ENCODE data around the gene DYDC1. TPM values are rescaled to one million over a fixed set of nuclear protein-coding genes. Genes with fewer than 3 reads are reported as not detected.

Gene DYDC1
- total RNA-seq, 1 donor from 2014 or later, result not detected

- H3K36me3 Mint-ChIP-seq (ENCODE audit: insufficient read depth), result no peaks in the 10 kb centered on the region
- peaks cover 2% of the 10 kb centered on the region for H3K9me3 Mint-ChIP-seq (ENCODE audit: low read depth)
- TF ChIP-seq CTCF (IDR thresholded peaks at IDR 0.05; ENCODE audit: unreplicated experiment), result no peak
- DNase-seq (ENCODE audit: low spot score, unreplicated experiment), result no peak
- H3K27me3 Mint-ChIP-seq, result no peaks in the 10 kb centered on the region
- H3K27ac Mint-ChIP-seq, result no peak overlapping the region
- H3K4me3 Mint-ChIP-seq (ENCODE audit: low read depth), result no peak overlapping the region
- H3K4me1 Mint-ChIP-seq (ENCODE audit: low read depth), result peaks cover 22% of the 10 kb centered on the region
Observed at GRCh38 chr10:80321183-80321582, 35.4 kb downstream of the DYDC1 start.

DNA sequence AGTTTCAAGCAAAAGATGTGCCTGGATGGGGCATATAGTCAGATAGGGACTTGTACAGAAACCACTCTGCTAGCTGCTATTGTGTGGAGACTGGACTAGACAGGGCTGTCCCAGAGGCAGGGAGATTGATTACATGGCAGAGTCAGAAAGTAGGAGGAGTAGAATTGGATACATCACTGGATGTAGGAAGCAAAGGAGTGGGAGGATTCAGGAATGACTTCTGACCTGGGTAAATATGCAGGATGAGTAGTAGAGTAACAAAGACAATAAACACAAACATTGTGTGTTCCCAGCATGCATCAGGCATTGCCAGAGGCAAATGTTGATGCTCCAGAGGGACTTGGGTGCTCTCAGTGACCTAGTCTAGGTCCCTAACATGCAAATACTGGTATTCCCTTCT, 36.2 kb downstream of the DYDC1 start:
- no peak for DNase-seq (ENCODE audit: low spot score, unreplicated experiment)
- peaks cover 22% of the 10 kb centered on the region for H3K4me1 Mint-ChIP-seq (ENCODE audit: low read depth)
- no peaks in the 10 kb centered on the region for H3K27me3 Mint-ChIP-seq
- H3K36me3 Mint-ChIP-seq (ENCODE audit: insufficient read depth), result no peaks in the 10 kb centered on the region
- peaks cover 3% of the 10 kb centered on the region for H3K9me3 Mint-ChIP-seq (ENCODE audit: low read depth)
- H3K4me3 Mint-ChIP-seq (ENCODE audit: low read depth), result no peak overlapping the region
- peak overlapping the region; percentile 4 for H3K27ac Mint-ChIP-seq
- no peak for TF ChIP-seq CTCF (IDR thresholded peaks at IDR 0.05; ENCODE audit: unreplicated experiment)

- Mint-ChIP-seq H3K36me3 (ENCODE audit: insufficient read depth) (no peaks in the 10 kb centered on the region), H3K4me3 (ENCODE audit: low read depth) (no peak overlapping the region), H3K27me3 (no peaks in the 10 kb centered on the region), H3K4me1 (ENCODE audit: low read depth) (peaks cover 21% of the 10 kb centered on the region), H3K27ac (no peak overlapping the region), H3K9me3 (ENCODE audit: low read depth) (peaks cover 3% of the 10 kb centered on the region)
- DNase-seq (ENCODE audit: low spot score, unreplicated experiment), result no peak
- TF ChIP-seq CTCF (IDR thresholded peaks at IDR 0.05; ENCODE audit: unreplicated experiment), result no peak
Observed at GRCh38 chr10:80319725-80320290, 36.7 kb downstream of the DYDC1 start.

GRCh38 chr10:80319318-80319717, 37.2 kb downstream of the DYDC1 start:
- no peak overlapping the region for H3K4me3 Mint-ChIP-seq (ENCODE audit: low read depth)
- H3K27ac Mint-ChIP-seq, result no peak overlapping the region
- peaks cover 21% of the 10 kb centered on the region for H3K4me1 Mint-ChIP-seq (ENCODE audit: low read depth)
- no peak for DNase-seq (ENCODE audit: low spot score, unreplicated experiment)
- no peak for TF ChIP-seq CTCF (IDR thresholded peaks at IDR 0.05; ENCODE audit: unreplicated experiment)
- no peaks in the 10 kb centered on the region for H3K27me3 Mint-ChIP-seq
- H3K9me3 Mint-ChIP-seq (ENCODE audit: low read depth), result peaks cover 3% of the 10 kb centered on the region
- no peaks in the 10 kb centered on the region for H3K36me3 Mint-ChIP-seq (ENCODE audit: insufficient read depth)

DNA sequence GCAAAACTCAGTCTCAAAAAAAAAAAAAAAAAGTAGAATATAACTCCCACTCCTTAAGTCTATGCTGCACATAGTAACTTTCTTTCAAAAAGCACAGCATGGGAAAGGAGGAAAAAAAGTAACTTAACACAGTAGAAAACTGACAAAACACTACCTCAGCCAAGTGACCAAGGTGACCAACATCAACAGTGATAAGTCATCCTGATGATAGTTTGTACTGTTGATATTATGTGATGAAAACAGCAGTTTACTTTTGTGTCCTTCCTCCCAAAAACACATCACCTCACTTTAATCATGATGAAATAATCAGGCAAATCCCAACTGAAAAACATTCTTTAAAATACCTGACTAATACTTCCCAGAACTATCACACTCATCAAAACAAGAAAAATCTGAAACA, 37.8 kb downstream of the DYDC1 start:
- no peak for DNase-seq (ENCODE audit: low spot score, unreplicated experiment)
- no peaks in the 10 kb centered on the region for H3K36me3 Mint-ChIP-seq (ENCODE audit: insufficient read depth)
- H3K27ac Mint-ChIP-seq, result no peak overlapping the region
- no peak overlapping the region for H3K4me3 Mint-ChIP-seq (ENCODE audit: low read depth)
- TF ChIP-seq CTCF (IDR thresholded peaks at IDR 0.05; ENCODE audit: unreplicated experiment), result no peak
- H3K27me3 Mint-ChIP-seq, result no peaks in the 10 kb centered on the region
- H3K4me1 Mint-ChIP-seq (ENCODE audit: low read depth), result peaks cover 21% of the 10 kb centered on the region
- peaks cover 3% of the 10 kb centered on the region for H3K9me3 Mint-ChIP-seq (ENCODE audit: low read depth)

Measured in progenitor cell of endocrine pancreas (in vitro differentiated cells).